Stimulated activated CD8-positive, alpha-beta memory T cell treated with anti-CD3 and anti-CD28 coated beads, Interleukin-12 subunit alpha, Interleukin-12 subunit beta, amount 100 ng/mL, for 24 hours (primary cell): ENCODE measurements around the gene ERN1.

Source experiments
- DNase-seq: peaks from one replicate; pipeline ENCODE4 v3.0.0-alpha.2; 2020; ENCODE audit errors: extremely low read depth

Gene ERN1

GRCh38 chr17:64158406-64158805, 28.5 kb upstream of the ERN1 start:
- DNase-seq: no peak

DNA sequence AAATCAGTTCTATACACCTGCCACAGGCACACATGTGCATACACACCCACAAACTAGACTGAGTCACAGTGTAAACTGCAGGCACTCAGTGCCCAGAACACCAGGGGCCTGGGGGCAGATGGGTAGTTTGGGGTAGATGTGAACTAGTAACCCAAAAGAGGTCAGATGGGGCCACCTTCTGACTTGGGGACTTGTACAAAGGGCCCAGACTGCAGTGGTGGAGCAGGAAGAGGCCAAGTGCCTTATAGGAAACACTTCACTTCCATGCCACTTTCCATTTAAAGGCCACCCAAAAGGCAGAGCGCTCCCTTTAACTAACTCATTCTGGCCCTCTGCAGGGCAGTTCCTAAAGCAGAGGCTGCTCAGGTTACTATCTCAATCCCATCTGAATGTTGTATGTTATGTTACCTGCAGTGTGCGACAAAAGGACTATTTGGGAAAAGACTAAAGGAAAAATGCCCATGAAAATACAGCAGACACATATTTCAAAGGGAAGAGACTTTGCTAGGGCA, 27.8 kb upstream of the ERN1 start:
- no peak for DNase-seq

DNA sequence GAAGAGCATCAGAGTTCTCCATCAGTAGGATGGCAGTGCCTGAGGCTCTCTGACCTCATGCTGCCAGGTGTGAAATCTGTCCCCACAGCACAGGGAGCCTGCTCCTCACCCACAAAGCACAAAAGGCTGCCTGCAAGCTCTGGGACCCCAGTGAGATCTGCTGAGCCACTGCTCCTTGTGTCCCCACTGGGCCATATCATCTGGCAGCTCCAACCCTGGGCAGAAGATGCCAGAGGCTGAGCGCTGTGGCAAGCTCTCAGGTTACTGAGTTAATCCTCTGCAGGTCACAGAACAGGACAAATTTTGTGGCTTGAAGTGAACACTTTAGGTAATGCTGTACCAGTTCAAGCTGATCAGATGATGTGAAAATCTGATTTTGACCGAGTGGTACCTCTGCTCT, 26.7 kb upstream of the ERN1 start:
- DNase-seq: no peak

GRCh38 chr17:64155751-64156544, 26.0 kb upstream of the ERN1 start:
- no peak for DNase-seq

- no peak for DNase-seq
Observed at GRCh38 chr17:64155129-64155528, 25.2 kb upstream of the ERN1 start.

GRCh38 chr17:64154717-64155116, 24.8 kb upstream of the ERN1 start:
- DNase-seq: no peak

DNA sequence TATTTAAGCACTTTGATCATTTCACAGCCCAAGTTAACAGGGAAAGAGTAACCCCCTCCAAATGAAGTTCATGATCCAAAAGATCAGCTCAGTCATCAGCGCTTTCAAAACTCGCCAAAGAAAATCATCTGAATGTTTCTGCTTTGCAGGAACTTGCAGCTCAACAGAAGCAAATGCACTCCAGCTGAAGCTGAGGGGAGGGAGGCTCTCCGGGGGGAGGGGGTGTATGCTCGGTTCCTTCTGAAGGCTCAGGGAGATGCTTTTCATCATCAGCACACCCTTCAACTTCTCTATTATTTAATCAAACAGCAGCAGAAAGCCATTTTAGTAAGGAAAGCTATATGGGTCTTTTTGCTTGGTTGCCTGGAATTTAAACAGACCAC, 24.4 kb upstream of the ERN1 start:
- no peak for DNase-seq

GRCh38 chr17:64153565-64154312, 23.8 kb upstream of the ERN1 start:
- no peak for DNase-seq

DNA sequence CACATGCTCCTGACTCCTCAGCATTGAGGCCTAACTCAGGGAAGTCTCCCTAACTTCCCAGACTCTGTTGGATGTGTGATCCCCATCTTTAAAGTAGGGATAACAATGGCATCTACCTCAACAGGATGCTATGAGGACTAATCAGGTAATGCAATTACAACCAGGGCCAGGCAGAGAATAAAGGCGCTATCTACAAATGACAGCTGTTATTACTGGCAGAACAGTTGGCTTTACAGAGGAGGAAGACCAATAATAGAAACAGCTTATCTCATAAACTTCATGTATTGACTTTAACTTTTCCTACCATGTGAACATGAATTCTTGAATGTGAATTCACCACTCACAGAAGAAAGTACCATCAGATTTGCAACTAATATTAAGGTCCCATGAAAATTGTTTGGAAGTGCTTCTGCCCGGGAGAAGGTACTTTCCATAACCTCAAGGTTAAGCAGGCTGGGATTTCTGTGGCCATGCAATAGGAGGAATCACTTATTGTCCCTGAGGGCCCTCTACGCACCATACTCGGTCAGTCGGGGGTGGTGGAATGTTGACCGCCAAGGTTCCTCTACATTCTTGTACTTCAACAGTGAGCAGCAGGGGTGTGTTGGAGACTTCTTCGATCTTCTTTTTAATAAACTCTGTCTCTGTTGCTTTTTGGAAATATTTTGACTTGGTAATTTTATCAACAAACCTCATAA, 22.6 kb upstream of the ERN1 start:
- no peak for DNase-seq

DNA sequence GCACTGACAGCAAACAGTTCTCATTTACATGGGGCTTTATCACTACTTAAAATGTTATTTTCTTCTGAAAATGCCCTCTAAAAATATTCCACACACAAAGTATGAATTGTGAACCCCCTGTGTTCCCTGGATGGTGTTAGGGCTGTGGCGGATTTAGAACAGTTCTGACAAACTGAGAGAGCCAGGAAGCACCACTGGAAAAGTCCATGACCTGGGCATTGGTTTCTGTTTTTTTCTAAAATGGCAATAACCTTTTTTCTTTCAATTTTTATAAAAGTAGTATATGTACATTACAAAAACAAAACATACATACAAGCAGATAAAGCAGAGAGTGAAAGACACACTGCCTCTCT, 21.0 kb upstream of the ERN1 start:
- no peak for DNase-seq

DNA sequence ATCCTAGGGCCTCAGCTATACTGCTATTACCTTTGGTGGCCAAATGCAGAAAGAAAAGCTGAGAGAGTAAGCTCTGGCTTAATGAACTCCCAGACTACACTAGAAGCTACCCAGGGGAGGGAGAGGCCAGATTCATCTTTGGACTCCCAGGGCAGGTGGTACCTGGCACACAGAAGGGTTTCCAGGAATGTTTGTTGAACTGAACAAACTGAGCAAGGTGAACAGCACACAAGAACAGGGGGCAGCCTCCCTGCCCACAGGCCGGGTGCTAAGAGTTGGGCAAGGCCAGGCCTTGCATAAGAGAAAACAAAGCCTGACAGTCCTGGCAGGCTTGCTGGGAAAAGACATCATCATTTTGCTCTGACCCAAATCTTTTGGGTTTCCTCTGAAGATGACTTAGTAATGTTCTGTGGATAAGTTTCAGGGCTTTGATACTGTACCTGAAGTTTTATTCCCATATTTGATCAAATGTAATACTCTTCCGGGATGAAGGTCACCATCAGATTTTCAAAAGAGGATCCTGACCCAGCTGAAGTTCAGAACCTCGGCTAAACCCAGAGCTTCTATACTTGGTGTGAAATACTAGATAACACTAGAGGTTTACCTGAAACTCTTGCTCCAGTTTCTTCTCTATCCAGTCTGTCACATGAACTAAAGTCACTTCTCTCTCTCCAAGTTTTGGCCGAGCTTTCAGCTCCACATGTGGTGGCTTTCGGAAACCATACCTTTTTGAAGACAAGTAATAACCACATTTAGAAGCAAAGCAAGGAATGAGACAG, 20.5 kb upstream of the ERN1 start:
- DNase-seq: no peak

DNA sequence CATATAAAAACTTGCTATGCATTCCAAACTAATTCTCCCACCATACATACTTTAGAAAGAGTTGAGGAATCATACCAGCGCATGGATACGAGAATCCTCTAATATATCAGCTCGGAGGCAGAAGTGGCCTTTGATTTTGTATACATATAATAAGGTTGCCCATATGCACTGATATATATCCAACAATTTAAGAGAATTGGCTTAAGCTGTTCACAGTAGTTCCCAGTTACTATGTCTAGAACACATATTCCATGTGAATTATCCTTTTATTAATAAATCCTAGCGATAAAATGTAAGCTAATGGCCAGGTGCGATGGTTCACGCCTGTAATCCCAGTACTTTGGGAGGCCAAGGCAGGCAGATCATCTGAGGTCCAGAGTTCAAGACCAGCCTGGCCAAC, 19.3 kb upstream of the ERN1 start:
- DNase-seq: no peak

- no peak for DNase-seq
Observed at GRCh38 chr17:64148699-64149098, 18.8 kb upstream of the ERN1 start.

GRCh38 chr17:64148017-64148631, 18.2 kb upstream of the ERN1 start:
- no peak for DNase-seq

DNA sequence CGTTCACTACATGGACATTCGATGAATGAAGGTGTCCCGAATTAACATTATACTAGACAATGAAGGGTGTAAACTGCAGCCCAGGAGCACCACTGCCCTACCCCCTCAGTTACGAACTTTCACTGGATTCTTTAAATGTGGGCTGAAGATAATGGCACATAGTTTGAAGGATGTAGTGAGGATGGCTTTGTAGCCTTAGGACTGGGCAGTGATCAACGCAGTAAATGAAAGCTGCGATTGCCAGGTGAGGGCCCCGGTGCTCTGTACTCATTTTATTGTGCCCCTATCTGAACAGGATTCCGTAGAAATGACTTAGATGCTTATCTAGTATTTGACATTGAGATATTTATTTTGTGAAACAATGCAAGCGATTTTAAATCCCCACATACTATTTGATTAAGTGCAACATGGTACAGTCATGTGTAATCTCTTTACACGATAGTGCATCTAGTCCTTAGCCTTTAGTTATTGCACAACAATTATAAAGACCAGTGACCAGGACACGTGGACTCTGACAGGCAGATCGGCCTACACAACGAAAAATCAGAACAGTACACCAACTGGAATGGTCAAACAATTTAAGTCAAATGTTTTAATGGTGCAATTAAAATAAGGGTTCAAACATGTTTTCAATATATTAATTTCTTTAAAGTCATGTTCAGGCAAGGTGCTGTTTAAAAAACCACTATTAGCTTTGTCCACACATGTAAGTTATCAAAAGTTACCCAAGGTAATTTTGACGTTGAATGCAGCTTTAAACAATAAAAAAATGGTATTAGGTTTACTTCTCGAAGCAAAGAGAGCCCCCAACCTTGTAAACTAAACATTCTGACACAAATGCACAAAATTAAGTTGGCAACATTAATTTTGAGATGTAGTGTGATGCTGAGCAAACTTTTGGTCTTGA, 17.4 kb upstream of the ERN1 start:
- DNase-seq: no peak

GRCh38 chr17:64146418-64147109, 16.6 kb upstream of the ERN1 start:
- no peak for DNase-seq

DNA sequence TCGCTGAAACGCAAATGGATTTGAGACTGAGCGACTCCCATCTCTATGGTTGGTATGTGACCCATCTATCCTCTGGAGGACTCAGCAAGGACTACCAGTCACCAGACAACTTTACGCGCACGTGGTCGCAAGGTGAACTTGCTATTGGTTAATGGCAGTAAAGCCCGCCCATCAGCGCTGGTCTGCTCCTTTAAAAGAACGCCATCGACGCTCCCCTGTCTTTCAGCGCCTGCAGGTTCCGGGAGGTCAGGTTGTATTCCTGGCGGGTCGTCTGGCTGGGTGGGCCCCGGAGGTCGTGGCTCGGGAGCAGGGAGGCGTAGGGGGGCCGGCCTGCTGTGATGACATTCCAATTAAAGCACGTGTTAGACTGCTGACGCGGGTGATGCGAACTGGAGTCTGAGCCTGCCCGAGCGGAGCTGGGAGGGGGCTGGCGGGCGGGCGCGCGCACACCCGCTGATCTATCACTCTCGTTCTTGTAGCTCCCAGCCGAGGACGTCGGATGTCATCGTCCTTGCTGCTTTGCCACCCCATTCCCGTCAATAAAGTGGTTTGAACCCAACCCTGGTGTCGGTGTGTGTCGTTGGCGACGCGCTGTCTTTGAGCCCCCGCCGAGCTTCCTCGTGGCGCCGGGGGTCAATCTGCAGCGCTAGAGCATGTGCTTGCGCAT, 15.9 kb upstream of the ERN1 start:
- DNase-seq: peak; percentile 84

DNA sequence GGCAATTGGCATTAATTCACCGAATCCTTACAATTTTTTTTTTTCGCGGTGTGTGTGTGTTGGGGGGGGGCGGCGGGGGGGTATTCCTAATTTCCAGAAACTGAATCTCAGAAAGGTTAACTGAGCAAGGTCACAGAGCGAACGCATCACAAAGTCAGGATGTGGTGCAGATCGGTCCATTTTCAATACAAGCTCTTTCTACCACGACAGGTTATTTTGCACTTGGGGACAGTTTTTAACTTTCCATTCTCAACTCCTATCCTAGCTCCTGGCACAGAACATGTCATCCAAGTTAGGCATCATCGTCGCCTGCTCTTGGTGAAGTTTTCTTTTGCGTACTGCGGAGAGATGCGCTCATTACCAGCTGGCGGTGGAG, 15.4 kb upstream of the ERN1 start:
- DNase-seq: no peak

DNA sequence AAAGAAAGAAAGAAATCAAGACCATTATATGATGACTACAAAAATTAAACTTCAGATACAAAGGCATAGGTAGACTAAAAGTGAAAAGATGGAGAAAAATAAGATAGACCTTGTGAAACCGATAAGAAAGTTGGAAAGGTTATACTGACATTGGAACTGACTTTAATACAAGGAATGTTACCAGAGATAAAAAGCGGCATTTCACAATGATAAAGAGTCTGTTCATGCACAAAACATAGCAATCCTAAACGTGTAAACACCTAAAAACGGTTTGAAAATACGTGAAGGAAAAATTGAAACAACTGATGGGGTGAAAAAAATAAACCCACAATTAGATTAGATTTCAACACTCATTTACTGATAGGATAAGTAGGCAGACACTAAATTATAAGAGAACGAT, 9.6 kb upstream of the ERN1 start:
- no peak for DNase-seq
